Upper lobe of right lung (tissue), 1 donor: ENCODE results near the gene ART5. TPM values are rescaled to one million over a fixed set of nuclear protein-coding genes. Genes with fewer than 3 reads are reported as not detected.
A peak's percentile ranks its signal among the peaks of the same experiment; 100 is the strongest.

Experiments
- ATAC-seq: fragments of 200-7000 bp; cut with Tn5 transposase; one replicate; pipeline ENCODE4 v1.9.1; 2020; ENCODE audit warnings: mild to moderate bottlenecking, moderate library complexity
- DNase-seq: peaks from one replicate; pipeline ENCODE4 v3.0.0-alpha.2; 2020
- H3K27ac ChIP-seq: fragments of 200-600 bp; one replicate; pipeline ENCODE4 v1.8.0; 2022
- H3K27me3 ChIP-seq: fragments of 200-600 bp; one replicate; pipeline ENCODE4 v1.8.0; 2022; ENCODE audit warnings: mild to moderate bottlenecking
- H3K36me3 ChIP-seq: fragments of 200-600 bp; one replicate; pipeline ENCODE4 v1.8.0; 2022
- H3K4me1 ChIP-seq: fragments of 200-600 bp; one replicate; pipeline ENCODE4 v1.8.0; 2022
- H3K4me3 ChIP-seq: fragments of 200-600 bp; one replicate; pipeline ENCODE4 v1.8.0; 2022; ENCODE audit warnings: mild to moderate bottlenecking
- H3K9me3 ChIP-seq: fragments of 200-600 bp; one replicate; pipeline ENCODE4 v1.8.0; 2022
- intact Hi-C: fragments of 100-400 bp; cut with DNase I; formaldehyde crosslinking; loops from one replicate; pipeline ENCODE4 v1.11.0; 2022
- long read RNA-seq: library from polyadenylated mRNA; unstranded; transcript quantifications from one replicate; pipeline ENCODE4 v2.0.0, GENCODE V29; 2021
- total RNA-seq: library from RNA; stranded (reverse); fragmentation: NEBNext Ultra II Directional; extraction: Animal tissue kit (Norgen Biotek cat#: 25700); gene quantifications from one replicate; pipeline ENCODE4 v1.2.1, GENCODE V29; 2021
- TF ChIP-seq, protein P1 (sequence below): fragments of 200-600 bp; IDR thresholded peaks from one replicate; pipeline ENCODE4 v1.8.0; 2022; ENCODE audit warnings: antibody characterized with exemption
- donor health status: DM: no; HTN: yes; CAD: no; lungs with severe emphysema.

Gene ART5, protein sequence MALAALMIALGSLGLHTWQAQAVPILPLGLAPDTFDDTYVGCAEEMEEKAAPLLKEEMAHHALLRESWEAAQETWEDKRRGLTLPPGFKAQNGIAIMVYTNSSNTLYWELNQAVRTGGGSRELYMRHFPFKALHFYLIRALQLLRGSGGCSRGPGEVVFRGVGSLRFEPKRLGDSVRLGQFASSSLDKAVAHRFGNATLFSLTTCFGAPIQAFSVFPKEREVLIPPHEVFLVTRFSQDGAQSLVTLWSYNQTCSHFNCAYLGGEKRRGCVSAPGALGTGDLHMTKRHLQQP
- total RNA-seq: 1.2 TPM
- long read RNA-seq: 0 reads

DNA sequence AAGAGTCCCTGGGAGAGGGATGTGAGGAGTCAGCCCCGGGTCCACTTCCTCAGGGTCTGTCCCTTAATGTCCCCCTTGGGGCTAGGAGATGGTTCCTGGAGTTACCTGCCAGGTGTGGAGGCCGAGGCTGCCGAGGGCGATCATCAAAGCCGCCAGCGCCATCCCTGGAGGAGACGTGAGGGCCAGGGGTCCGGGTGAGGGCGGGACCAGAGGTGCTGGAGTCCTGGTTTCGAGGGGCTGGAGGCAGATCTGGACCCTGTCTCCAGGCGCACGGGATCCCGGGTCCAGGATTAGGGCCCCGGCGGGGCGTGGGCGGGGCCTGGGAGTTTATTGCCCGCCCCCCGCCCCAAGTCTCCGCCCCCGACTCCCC is at the start of gene ART5:
ART5 (minus strand) TSS at position 292 of the 370 bp plus-strand sequence; CDS start at position 162, 130 bp downstream.
- Histone ChIP-seq H3K4me3 (peak within 1 kb of the TSS; percentile 67), H3K36me3 (no peaks in the 10 kb centered on the region), H3K9me3 (no peaks in the 10 kb centered on the region), H3K27me3 (no peaks in the 10 kb centered on the region), H3K27ac (peak within 1 kb of the TSS; percentile 42), H3K4me1 (peaks cover 10% of the 10 kb centered on the region)
- intact Hi-C loops: no loop called here
- TF ChIP-seq, protein P1, sequence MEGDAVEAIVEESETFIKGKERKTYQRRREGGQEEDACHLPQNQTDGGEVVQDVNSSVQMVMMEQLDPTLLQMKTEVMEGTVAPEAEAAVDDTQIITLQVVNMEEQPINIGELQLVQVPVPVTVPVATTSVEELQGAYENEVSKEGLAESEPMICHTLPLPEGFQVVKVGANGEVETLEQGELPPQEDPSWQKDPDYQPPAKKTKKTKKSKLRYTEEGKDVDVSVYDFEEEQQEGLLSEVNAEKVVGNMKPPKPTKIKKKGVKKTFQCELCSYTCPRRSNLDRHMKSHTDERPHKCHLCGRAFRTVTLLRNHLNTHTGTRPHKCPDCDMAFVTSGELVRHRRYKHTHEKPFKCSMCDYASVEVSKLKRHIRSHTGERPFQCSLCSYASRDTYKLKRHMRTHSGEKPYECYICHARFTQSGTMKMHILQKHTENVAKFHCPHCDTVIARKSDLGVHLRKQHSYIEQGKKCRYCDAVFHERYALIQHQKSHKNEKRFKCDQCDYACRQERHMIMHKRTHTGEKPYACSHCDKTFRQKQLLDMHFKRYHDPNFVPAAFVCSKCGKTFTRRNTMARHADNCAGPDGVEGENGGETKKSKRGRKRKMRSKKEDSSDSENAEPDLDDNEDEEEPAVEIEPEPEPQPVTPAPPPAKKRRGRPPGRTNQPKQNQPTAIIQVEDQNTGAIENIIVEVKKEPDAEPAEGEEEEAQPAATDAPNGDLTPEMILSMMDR: no peak
- ATAC-seq (no peak), DNase-seq (no peak)

DNA sequence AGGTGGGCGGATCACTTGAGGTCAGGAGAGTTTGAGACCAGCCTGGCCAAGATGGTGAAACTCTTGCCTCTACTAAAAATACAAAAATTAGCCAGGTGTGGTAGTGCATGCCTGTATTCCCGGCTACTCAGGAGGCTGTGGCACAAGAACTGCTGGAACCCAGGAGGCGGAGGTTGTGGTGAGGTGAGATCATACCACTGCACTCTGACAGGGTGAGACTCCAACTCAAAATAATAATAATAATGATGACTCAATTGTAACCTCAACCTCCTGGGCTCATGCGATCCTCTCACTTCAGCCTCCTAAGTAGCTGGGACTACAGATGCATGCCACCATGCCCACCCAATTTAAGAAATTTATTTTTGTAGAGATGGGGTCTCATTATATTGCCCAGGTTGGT is 45.0 kb upstream of the ART5 start:
- intact Hi-C loops: no loop called here
- H3K9me3 ChIP-seq: no peaks in the 10 kb centered on the region
- no peak for ATAC-seq
- H3K36me3 ChIP-seq: peaks cover 94% of the 10 kb centered on the region
- TF ChIP-seq, protein P1: no peak
- H3K4me3 ChIP-seq: no peak overlapping the region
- no peak overlapping the region for H3K27ac ChIP-seq
- no peak for DNase-seq
- H3K27me3 ChIP-seq: no peaks in the 10 kb centered on the region
- H3K4me1 ChIP-seq: no peaks in the 10 kb centered on the region

DNA sequence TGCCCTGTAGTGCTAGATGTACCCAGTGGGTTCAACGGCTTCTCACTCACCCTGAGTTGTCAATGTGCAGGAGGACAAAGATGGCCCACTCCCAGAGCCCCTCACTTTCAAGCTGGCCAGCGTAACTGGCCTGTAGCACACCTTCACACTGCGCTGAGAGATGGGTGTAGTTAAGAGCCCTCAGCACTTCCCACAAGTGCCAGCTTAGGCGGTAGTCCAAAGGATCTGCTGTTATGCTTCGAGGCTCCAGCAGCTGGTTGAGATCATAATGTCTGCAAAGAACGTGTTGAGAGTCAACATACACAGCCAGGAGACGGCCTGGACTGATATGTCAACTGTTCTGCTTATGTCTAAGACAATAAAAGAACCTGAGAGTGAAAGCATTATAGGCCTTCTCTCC is 44.1 kb upstream of the ART5 start:
- peak; percentile 93 for ATAC-seq
- intact Hi-C loops: no loop called here

DNA sequence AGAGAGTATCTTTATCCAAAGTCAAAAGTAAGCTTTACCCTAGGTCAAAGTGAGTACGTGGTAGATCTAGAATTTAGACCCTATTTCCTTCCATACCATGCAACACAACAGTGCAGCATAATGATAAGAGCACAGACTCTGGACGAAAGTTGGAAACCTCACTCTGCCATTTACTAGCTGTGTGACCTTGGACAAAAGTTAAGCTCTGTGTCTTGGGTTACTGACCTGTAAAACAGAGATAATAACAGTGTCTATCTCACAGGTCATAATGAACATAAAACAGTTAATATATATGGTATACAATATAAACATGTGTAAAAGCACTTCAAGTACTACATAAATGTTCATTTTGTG is 43.0 kb upstream of the ART5 start:
- peaks cover 94% of the 10 kb centered on the region for H3K36me3 ChIP-seq
- H3K4me1 ChIP-seq: no peaks in the 10 kb centered on the region
- H3K4me3 ChIP-seq: no peak overlapping the region
- no peak for ATAC-seq
- no peak for DNase-seq
- TF ChIP-seq, protein P1: no peak
- no peaks in the 10 kb centered on the region for H3K9me3 ChIP-seq
- intact Hi-C loops: no loop called here
- H3K27ac ChIP-seq: no peak overlapping the region
- H3K27me3 ChIP-seq: no peaks in the 10 kb centered on the region

More for the DNA sequence above, 44.1 kb upstream of the ART5 start:
- no peak overlapping the region for H3K4me3 ChIP-seq
- no peaks in the 10 kb centered on the region for H3K4me1 ChIP-seq
- peaks cover 94% of the 10 kb centered on the region for H3K36me3 ChIP-seq
- H3K27ac ChIP-seq: no peak overlapping the region
- H3K9me3 ChIP-seq: no peaks in the 10 kb centered on the region
- no peaks in the 10 kb centered on the region for H3K27me3 ChIP-seq
- TF ChIP-seq, protein P1: no peak
- no peak for DNase-seq

DNA sequence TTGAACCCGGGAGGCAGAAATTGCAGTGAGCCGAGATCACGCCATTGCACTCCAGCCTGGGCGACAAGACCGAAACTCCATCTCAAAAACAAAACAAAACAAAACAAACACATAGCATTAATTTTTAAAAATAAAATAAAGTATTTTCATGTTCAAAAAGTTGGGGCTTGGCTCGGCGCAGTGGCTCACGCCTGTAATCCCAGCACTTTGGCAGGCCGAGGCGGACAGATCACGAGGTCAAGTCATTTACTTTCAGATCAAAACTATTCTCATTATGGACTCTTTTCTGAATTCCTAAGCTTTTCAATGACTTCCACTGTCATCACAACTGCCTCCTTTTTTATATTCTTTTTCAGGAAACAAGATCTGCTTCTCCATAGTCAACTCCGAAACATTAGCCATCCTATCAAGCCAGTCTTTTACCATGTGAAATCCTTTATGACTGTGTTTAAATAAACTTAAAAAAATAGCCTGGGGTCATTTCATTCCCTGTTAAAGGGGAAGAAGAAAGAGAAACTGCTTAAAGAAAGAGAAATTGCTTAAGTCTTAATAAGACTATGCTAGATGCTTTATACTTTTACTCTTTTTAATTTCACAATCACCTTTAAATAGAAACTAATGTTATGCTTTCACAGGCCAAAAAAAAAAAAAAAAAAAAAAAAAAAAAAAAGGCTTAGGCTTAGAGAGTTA is 42.5 kb upstream of the ART5 start:
- ATAC-seq (no peak), DNase-seq (no peak)
- Histone ChIP-seq H3K36me3 (peaks cover 95% of the 10 kb centered on the region), H3K4me3 (no peak overlapping the region), H3K27me3 (no peaks in the 10 kb centered on the region), H3K27ac (no peak overlapping the region), H3K4me1 (no peaks in the 10 kb centered on the region), H3K9me3 (no peaks in the 10 kb centered on the region)
- intact Hi-C loops: no loop called here
- TF ChIP-seq, protein P1: no peak
